HG03060 (cell line): ENCODE data around the gene BRWD1.
"Not testable (repeated sequence)": the region's sequence is repeated elsewhere in the genome, so short reads cannot be mapped to it uniquely, and the experiment has no call there.

Experiments
- ATAC-seq: cut with Tn5 transposase; IDR thresholded peaks from one replicate; pipeline ENCODE4 v1.9.1; 2021; ENCODE audit warnings: low read depth, moderate number of reproducible peaks; ENCODE audit not compliant: unreplicated experiment

The BRWD1 gene

GRCh38 chr21:39296891-39297290 lies 16.5 kb downstream of the BRWD1 start:
- no peak for ATAC-seq

GRCh38 chr21:39288987-39289386 lies 24.4 kb downstream of the BRWD1 start:
- no peak for ATAC-seq

- ATAC-seq: no peak
Observed at GRCh38 chr21:39282911-39283310, 30.5 kb downstream of the BRWD1 start.

GRCh38 chr21:39281853-39282252 lies 31.6 kb downstream of the BRWD1 start:
- ATAC-seq: no peak

GRCh38 chr21:39281207-39281606 lies 32.2 kb downstream of the BRWD1 start:
- ATAC-seq: no peak

- ATAC-seq: no peak
Observed at GRCh38 chr21:39269620-39270019, 43.8 kb downstream of the BRWD1 start.

GRCh38 chr21:39265603-39266002 lies 47.8 kb downstream of the BRWD1 start:
- no peak for ATAC-seq

GRCh38 chr21:39263372-39263771 lies 50.1 kb downstream of the BRWD1 start:
- ATAC-seq: no peak

- no peak for ATAC-seq
Observed at GRCh38 chr21:39258207-39258606, 55.2 kb downstream of the BRWD1 start.

GRCh38 chr21:39251326-39251725 lies 62.1 kb downstream of the BRWD1 start:
- no peak for ATAC-seq

GRCh38 chr21:39238275-39238674 lies 75.2 kb downstream of the BRWD1 start:
- ATAC-seq: no peak

- no peak for ATAC-seq
Observed at GRCh38 chr21:39232861-39233291, 80.6 kb downstream of the BRWD1 start.

- ATAC-seq: no peak
Observed at GRCh38 chr21:39224930-39225329, 88.5 kb downstream of the BRWD1 start.

- ATAC-seq: no peak
Observed at GRCh38 chr21:39221997-39222486, 91.4 kb downstream of the BRWD1 start.

GRCh38 chr21:39221282-39221996 lies 92.0 kb downstream of the BRWD1 start:
- ATAC-seq: no peak

- ATAC-seq: not testable (repeated sequence)
Observed at GRCh38 chr21:39220875-39221274, 92.6 kb downstream of the BRWD1 start.

GRCh38 chr21:39220150-39220549 lies 93.3 kb downstream of the BRWD1 start:
- ATAC-seq: no peak

- ATAC-seq: no peak
Observed at GRCh38 chr21:39218082-39218409, 95.4 kb downstream of the BRWD1 start.

GRCh38 chr21:39217356-39218081 lies 95.9 kb downstream of the BRWD1 start:
- no peak for ATAC-seq

GRCh38 chr21:39216290-39216689 lies 97.1 kb downstream of the BRWD1 start:
- no peak for ATAC-seq

- no peak for ATAC-seq
Observed at GRCh38 chr21:39215078-39215477, 98.4 kb downstream of the BRWD1 start.

GRCh38 chr21:39209334-39209688 lies 104.1 kb downstream of the BRWD1 start:
- ATAC-seq: no peak
